ENCODE data around the gene EMD. TPM values are rescaled to one million over a fixed set of nuclear protein-coding genes. Genes with fewer than 3 reads are reported as not detected.

EMD gene
- total RNA-seq, 1 experiment from 2014 or later: 115 TPM

DNA sequence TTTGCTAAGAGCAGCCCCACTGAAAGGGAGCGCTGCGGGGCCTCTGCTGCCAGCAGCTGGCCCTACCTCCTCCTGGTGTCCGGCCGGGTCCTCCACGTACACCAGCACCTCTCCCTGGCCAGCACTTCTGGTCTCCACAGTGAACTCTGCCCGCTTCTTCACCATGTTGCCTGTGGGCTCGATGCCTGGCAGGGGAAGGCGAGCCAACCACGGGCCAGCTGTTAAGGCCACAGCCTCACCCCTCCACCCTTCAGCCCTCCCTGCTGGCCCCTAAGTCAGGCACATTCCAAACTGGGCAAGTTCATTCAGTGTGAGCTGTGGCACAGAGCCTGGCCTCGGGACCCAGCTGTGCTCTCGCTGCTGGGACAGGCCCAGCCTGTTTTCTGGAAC is 12.4 kb upstream of the EMD start:
- Histone ChIP-seq H2AK5ac (ENCODE audit: insufficient read length, low read length) (no peak overlapping the region), H3K9ac (ENCODE audit: extremely low read depth, insufficient read length, low read length) (no peak overlapping the region), H3K56ac (ENCODE audit: insufficient read length, low read depth, low read length) (no peak overlapping the region), H3K79me2 (ENCODE audit: insufficient read depth, low read length) (peaks cover 17% of the 10 kb centered on the region; the same call in 1 of the 2 replicates), H3K4me2 (ENCODE audit: insufficient read depth, insufficient read length, low read length) (no peak overlapping the region), H2BK15ac (ENCODE audit: low read depth, low read length) (no peak overlapping the region), H2AFZ (ENCODE audit: low read length) (no peak overlapping the region), H4K5ac (ENCODE audit: insufficient read length, low read depth, low read length) (no peak overlapping the region), H3T11ph (ENCODE audit: low read length) (no peak overlapping the region), H3K27me3 (ENCODE audit: insufficient read depth, low read length) (no peaks in the 10 kb centered on the region), H3K18ac (ENCODE audit: insufficient read length, low read depth, low read length) (no peak overlapping the region), H4K91ac (ENCODE audit: insufficient read length, low read depth, low read length) (no peak overlapping the region), H3K14ac (ENCODE audit: insufficient read depth, low read length) (no peak overlapping the region), H3K9me3 (ENCODE audit: control insufficient read depth, low read depth, low read length) (peaks cover 9% of the 10 kb centered on the region), H2BK5ac (ENCODE audit: insufficient read length, low read length) (no peak overlapping the region), H3K23ac (ENCODE audit: insufficient read length, low read depth, low read length) (no peak overlapping the region), H3K4ac (ENCODE audit: low read depth, low read length) (no peak overlapping the region), H3K27ac (ENCODE audit: insufficient read length, low read depth, low read length) (no peak overlapping the region), H4K20me1 (ENCODE audit: control insufficient read depth, insufficient read depth, insufficient read length) (no peaks in the 10 kb centered on the region), H2BK20ac (ENCODE audit: low read depth, low read length, poor library complexity, severe bottlenecking) (no peak overlapping the region), H3K79me1 (ENCODE audit: insufficient read depth, low read depth, low read length, poor library complexity, severe bottlenecking) (no peaks in the 10 kb centered on the region), H3K23me2 (ENCODE audit: insufficient read length, low read depth, low read length, poor library complexity, severe bottlenecking) (peaks cover 3% of the 10 kb centered on the region), H3K4me1 (ENCODE audit: insufficient read depth, low read length) (no peaks in the 10 kb centered on the region), H2BK12ac (ENCODE audit: insufficient read length, low read depth, low read length) (no peak overlapping the region), H2BK120ac (ENCODE audit: low read depth, low read length, poor library complexity, severe bottlenecking) (no peak overlapping the region), H4K8ac (replicated peaks; ENCODE audit: insufficient read length, low read depth, low read length) (no peak overlapping the region)
- TF ChIP-seq, protein P1, sequence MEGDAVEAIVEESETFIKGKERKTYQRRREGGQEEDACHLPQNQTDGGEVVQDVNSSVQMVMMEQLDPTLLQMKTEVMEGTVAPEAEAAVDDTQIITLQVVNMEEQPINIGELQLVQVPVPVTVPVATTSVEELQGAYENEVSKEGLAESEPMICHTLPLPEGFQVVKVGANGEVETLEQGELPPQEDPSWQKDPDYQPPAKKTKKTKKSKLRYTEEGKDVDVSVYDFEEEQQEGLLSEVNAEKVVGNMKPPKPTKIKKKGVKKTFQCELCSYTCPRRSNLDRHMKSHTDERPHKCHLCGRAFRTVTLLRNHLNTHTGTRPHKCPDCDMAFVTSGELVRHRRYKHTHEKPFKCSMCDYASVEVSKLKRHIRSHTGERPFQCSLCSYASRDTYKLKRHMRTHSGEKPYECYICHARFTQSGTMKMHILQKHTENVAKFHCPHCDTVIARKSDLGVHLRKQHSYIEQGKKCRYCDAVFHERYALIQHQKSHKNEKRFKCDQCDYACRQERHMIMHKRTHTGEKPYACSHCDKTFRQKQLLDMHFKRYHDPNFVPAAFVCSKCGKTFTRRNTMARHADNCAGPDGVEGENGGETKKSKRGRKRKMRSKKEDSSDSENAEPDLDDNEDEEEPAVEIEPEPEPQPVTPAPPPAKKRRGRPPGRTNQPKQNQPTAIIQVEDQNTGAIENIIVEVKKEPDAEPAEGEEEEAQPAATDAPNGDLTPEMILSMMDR (conservative IDR thresholded peaks at IDR 0.05): no peak
- DNase-seq: no peak
- Mint-ChIP-seq H3K4me1 (0 out of 4 replicates have a peak, but pooled peaks cover 0 to 5% of the 10 kb centered on the region in 2 experiments), H3K4me3 (no peak overlapping the region), H3K27me3 (ENCODE audit: low read depth) (peaks cover 8% of the 10 kb centered on the region), H3K9me3 (peaks cover 38 to 54% of the 10 kb centered on the region in 2 experiments), H3K27ac (peak overlapping the region in 1 of 3 experiments; percentile 74; a peak in 2 of 7 replicates), H3K36me3 (ENCODE audit: insufficient read depth in 1 of 3, low read depth in 3 of 3) (peaks cover 40 to 69% (median 67%) of the 10 kb centered on the region in 3 experiments)
- WGBS (ENCODE audit: extremely low coverage, insufficient read length, low lambda C conversion rate): no CpG with 5 or more reads among the region's 11 CpGs
